B cell (primary cell): ENCODE measurements around the gene TSPAN17. TPM values are rescaled to one million over a fixed set of nuclear protein-coding genes. Genes with fewer than 3 reads are reported as not detected.

Source experiments
- ATAC-seq: fragments of 200-7000 bp; cut with Tn5 transposase; one replicate; pipeline ENCODE4 v1.10.0; 2021; ENCODE audit warnings: low read depth, mild to moderate bottlenecking, moderate number of reproducible peaks, moderate library complexity
- CTCF ChIA-PET: fragments of 350-600 bp; sonication (Branson Sonifier 250); formaldehyde crosslinking; loops from one replicate; lab custom pipeline; 2021; ENCODE audit warnings: antibody characterized with exemption, inconsistent platforms; lab: Charles Lee
- POLR2A ChIA-PET: fragments of 350-600 bp; sonication (Branson Sonifier 250); formaldehyde crosslinking; loops from one replicate; lab custom pipeline; 2021; ENCODE audit warnings: antibody characterized with exemption; lab: Charles Lee
- DNase-seq: peaks from one replicate; pipeline ENCODE4 v3.0.0; 2013
- H2AFZ ChIP-seq: 2 replicates; pipeline ENCODE4 v1.6.1; 2012; ENCODE audit warnings: mild to moderate bottlenecking, low read depth, low read length; ENCODE audit not compliant: insufficient read depth, poor library complexity, severe bottlenecking
- H3K27ac ChIP-seq, 2 donors: 1 replicate in 1 of 2; 2 replicates in 1 of 2; pipeline ENCODE4 v1.5.1; 2012 to 2013; ENCODE audit warnings: low read length in 2 of 2, mild to moderate bottlenecking in 2 of 2, moderate library complexity in 1 of 2
- H3K27me3 ChIP-seq, 4 experiments: fragments of 200-600 bp in 1 of 4; sonication (generic) in 1 of 4; replicated peaks in 1 of 4; 1 replicate in 2 of 4; 2 replicates in 2 of 4; pipeline versions ENCODE4 v1.6.1 to v1.7.0; 2013 to 2016; ENCODE audit warnings: low read length in 3 of 4, mild to moderate bottlenecking in 2 of 4, mixed read lengths in 1 of 4, moderate library complexity in 1 of 4; ENCODE audit not compliant: insufficient read depth in 4 of 4, control insufficient read depth in 3 of 4; ENCODE audit errors: control extremely low read depth in 1 of 4
- H3K36me3 ChIP-seq, 2 experiments: replicated peaks in 1 of 2; 1 replicate in 1 of 2; 2 replicates in 1 of 2; pipeline versions ENCODE4 v1.6.1 to v1.7.1; 2013; ENCODE audit warnings: low read length in 1 of 2; ENCODE audit not compliant: insufficient read depth in 2 of 2, control insufficient read depth in 1 of 2; ENCODE audit errors: control extremely low read depth in 1 of 2, extremely low read depth in 1 of 2
- H3K4me1 ChIP-seq, 2 donors: fragments of 200-600 bp in 1 of 2; sonication (generic) in 1 of 2; 1 replicate in 1 of 2; 2 replicates in 1 of 2; pipeline versions ENCODE4 v1.5.1 to v1.6.1; 2013 to 2017; ENCODE audit warnings: low read length in 2 of 2; ENCODE audit not compliant: control insufficient read depth in 2 of 2, insufficient read depth in 2 of 2
- H3K4me2 ChIP-seq: replicated peaks from 2 replicates; pipeline ENCODE3; 2012; ENCODE audit warnings: mild to moderate bottlenecking, low read depth, low read length; ENCODE audit not compliant: poor library complexity, severe bottlenecking
- H3K4me3 ChIP-seq, 5 experiments: fragments of 200-600 bp in 1 of 5; sonication (generic) in 1 of 5; 1 replicate in 3 of 5; 2 replicates in 2 of 5; pipeline versions ENCODE4 v1.5.1 to v1.7.0; 2011 to 2016; ENCODE audit warnings: low read length in 4 of 5, mild to moderate bottlenecking in 4 of 5, low read depth in 2 of 5, control low read depth in 1 of 5, moderate library complexity in 1 of 5; ENCODE audit not compliant: insufficient read depth in 1 of 5; ENCODE audit errors: control extremely low read depth in 1 of 5, extremely low read depth in 1 of 5
- H3K79me2 ChIP-seq: fragments of 200-600 bp; sonication (generic); one replicate; pipeline ENCODE4 v1.6.0; 2016; ENCODE audit warnings: low read length; ENCODE audit not compliant: control insufficient read depth, insufficient read depth
- H3K9ac ChIP-seq: fragments of 200-600 bp; sonication (generic); 2 replicates; pipeline ENCODE4 v1.6.1; 2017; ENCODE audit warnings: mild to moderate bottlenecking, low read length, moderate library complexity
- H3K9me3 ChIP-seq, 3 donors: one replicate each; pipeline versions ENCODE4 v1.6.1 to v1.7.1; 2013; ENCODE audit warnings: low read length in 2 of 3; ENCODE audit not compliant: control insufficient read depth in 2 of 3, insufficient read depth in 1 of 3; ENCODE audit errors: control extremely low read depth in 1 of 3
- H4K20me1 ChIP-seq: 2 replicates; pipeline ENCODE4 v1.6.0; 2012; ENCODE audit warnings: mild to moderate bottlenecking, low read length; ENCODE audit not compliant: insufficient read depth, control insufficient read depth, poor library complexity, severe bottlenecking
- H3K27ac Mint-ChIP-seq: one replicate; pipeline ENCODE4 v1.8.0; 2021; ENCODE audit warnings: mixed read lengths
- H3K27me3 Mint-ChIP-seq: one replicate; pipeline ENCODE4 v1.8.0; 2021; ENCODE audit warnings: mixed read lengths
- H3K4me1 Mint-ChIP-seq: one replicate; pipeline ENCODE4 v1.8.0; 2021; ENCODE audit warnings: mixed read lengths
- H3K4me3 Mint-ChIP-seq: one replicate; pipeline ENCODE4 v1.8.0; 2021; ENCODE audit warnings: mixed read lengths
- H3K9me3 Mint-ChIP-seq: one replicate; pipeline ENCODE4 v1.8.0; 2022; ENCODE audit warnings: mixed read lengths; ENCODE audit not compliant: insufficient read depth
- EZH2 ChIP-seq: IDR thresholded peaks from 2 replicates; pipeline ENCODE4 v1.6.1; 2012; ENCODE audit warnings: borderline replicate concordance, low read depth, mild to moderate bottlenecking, moderate library complexity, low read length; ENCODE audit not compliant: insufficient read depth, poor library complexity, severe bottlenecking
- WGBS: methylation state at CpG from one replicate; pipeline ENCODE4 v1.1.5; 2013; ENCODE audit warnings: missing lambda C conversion rate; ENCODE audit not compliant: insufficient coverage; 5-methylcytosine and 5-hydroxymethylcytosine counted together
- intact Hi-C: fragments of 100-400 bp; cut with micrococcal nuclease; formaldehyde crosslinking; loops from one replicate; pipeline ENCODE4 v1.10.0; 2022
- polyA plus RNA-seq: library from polyadenylated mRNA; depleted of rRNA; stranded (reverse); fragments of >200 nt; gene quantifications from 2 replicates; pipeline ENCODE4 v1.2.3, GENCODE V29; 2012
- total RNA-seq, 2 donors: library from RNA; stranded (reverse); fragments of 120-200 nt in 1 of 2; gene quantifications; 1 replicate in 1 of 2; 2 replicates in 1 of 2; pipeline versions ENCODE4 v1.2.3 to v1.2.4, GENCODE V29; 2013 to 2022
- TF ChIP-seq, protein P1 (sequence below): fragments of 200-600 bp; IDR thresholded peaks from one replicate; pipeline ENCODE4 v1.8.0; 2022; ENCODE audit warnings: antibody characterized with exemption, mild to moderate bottlenecking

The TSPAN17 gene
- total and polyA plus RNA-seq, 2 donors (not counting 1 experiment from before 2014, with no cell fraction given): 20.5 to 21.0 TPM

DNA sequence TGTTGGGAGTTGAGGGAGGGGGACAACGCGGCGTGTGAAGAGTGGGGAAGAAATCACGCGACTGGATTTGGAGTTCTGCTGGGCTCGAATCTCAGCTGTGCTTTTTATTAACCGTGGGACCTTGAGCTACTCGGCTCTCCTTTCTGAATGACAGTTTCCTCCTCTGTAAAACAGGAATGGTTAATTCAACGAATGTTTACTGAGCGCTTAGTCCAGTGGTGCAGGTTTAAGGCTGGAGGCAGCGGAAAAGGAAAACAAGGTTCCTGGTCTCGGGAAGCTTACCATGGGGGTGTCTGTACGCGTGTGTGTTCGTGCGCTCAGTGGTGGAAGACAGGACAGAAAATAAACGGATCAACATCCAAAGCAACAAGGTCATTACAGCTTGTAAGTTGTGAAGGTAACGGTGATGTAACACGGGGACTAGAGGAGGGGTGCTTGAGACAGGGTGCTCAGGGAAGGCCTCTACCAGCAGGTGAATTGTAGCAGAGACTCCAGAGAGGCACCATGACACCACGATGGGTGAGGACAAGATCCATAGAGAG is 16.5 kb upstream of the TSPAN17 start:
- Histone ChIP-seq H3K9ac (peak overlapping the region; percentile 68), H3K36me3 (no peaks in the 10 kb centered on the region), H3K79me2 (no peaks in the 10 kb centered on the region), H3K4me2 (peak overlapping the region; percentile 100), H4K20me1 (no peaks in the 10 kb centered on the region), H3K4me1 (peaks cover 56 to 68% of the 10 kb centered on the region in 2 donors), H3K4me3 (peak overlapping the region; percentile 26 to 69 (median 51)), H3K9me3 (peaks cover 0 to 16% (median 0%) of the 10 kb centered on the region in 3 donors), H3K27ac (no peak overlapping the region), H3K27me3 (peaks cover 0 to 45% (median 21%) of the 10 kb centered on the region in 4 experiments), H2AFZ (peak overlapping the region; percentile 73)
- WGBS: 0% methylated on average over 10 of the region's 20 CpGs
- DNase-seq: no peak
- Mint-ChIP-seq H3K27me3 (peaks cover 32% of the 10 kb centered on the region), H3K27ac (peak overlapping the region; percentile 16), H3K4me3 (peak overlapping the region; percentile 86), H3K9me3 (no peaks in the 10 kb centered on the region), H3K4me1 (peaks cover 61% of the 10 kb centered on the region)
- ATAC-seq: no peak
- intact Hi-C loops: loop anchor here (1.0 to 5.0 kb wide), 3 partner anchors 17 to 88 kb away; partner anchors contain the start of genes GPRIN1 and TSPAN17
- POLR2A ChIA-PET: interaction anchor here (0.6 to 1.6 kb wide), 5 partner anchors 9 to 824 kb away, joined by 3 to 12 read pairs (median 4); partner anchors contain the start of genes RNF44 and TSPAN17
- CTCF ChIA-PET: interaction anchor here (0.9 to 2.9 kb wide), 10 partner anchors 9 to 56 kb away, joined by 3 to 21 read pairs (median 4); partner anchors contain the start of gene TSPAN17
- no peak for TF ChIP-seq EZH2
- TF ChIP-seq, protein P1, sequence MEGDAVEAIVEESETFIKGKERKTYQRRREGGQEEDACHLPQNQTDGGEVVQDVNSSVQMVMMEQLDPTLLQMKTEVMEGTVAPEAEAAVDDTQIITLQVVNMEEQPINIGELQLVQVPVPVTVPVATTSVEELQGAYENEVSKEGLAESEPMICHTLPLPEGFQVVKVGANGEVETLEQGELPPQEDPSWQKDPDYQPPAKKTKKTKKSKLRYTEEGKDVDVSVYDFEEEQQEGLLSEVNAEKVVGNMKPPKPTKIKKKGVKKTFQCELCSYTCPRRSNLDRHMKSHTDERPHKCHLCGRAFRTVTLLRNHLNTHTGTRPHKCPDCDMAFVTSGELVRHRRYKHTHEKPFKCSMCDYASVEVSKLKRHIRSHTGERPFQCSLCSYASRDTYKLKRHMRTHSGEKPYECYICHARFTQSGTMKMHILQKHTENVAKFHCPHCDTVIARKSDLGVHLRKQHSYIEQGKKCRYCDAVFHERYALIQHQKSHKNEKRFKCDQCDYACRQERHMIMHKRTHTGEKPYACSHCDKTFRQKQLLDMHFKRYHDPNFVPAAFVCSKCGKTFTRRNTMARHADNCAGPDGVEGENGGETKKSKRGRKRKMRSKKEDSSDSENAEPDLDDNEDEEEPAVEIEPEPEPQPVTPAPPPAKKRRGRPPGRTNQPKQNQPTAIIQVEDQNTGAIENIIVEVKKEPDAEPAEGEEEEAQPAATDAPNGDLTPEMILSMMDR: no peak
